Measurements from ENCODE around the gene FNBP1. TPM values are rescaled to one million over a fixed set of nuclear protein-coding genes. Genes with fewer than 3 reads are reported as not detected.

FNBP1 gene
- total and polyA plus RNA-seq, 2 of the 13 experiments (the other 11 are each of a cell fraction or from before 2014, with no cell fraction given) = 5.4 to 19.5 TPM

DNA sequence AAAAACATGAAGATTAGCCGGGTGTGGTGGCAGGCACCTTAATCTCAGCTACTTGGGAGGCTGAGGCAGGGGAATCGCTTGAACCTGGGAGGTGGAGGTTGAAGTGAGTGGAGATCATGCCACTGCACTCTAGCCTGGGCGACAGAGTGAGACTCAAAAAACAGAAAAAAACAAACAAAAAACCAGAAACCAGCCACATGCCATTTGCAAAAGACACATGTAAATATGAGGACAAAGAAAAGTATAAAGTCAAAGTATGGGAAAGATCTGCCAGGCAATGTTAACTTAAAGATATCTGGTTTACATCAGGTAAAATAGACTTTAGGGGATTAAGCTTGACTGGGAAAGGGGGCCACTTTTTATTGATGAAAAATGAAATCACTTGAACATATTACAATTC lies 90.7 kb downstream of the FNBP1 start:
- POLR2A ChIA-PET = no interaction called here
- intact Hi-C loops (cut with micrococcal nuclease; ENCODE audit: unreplicated experiment) = no loop called here

DNA sequence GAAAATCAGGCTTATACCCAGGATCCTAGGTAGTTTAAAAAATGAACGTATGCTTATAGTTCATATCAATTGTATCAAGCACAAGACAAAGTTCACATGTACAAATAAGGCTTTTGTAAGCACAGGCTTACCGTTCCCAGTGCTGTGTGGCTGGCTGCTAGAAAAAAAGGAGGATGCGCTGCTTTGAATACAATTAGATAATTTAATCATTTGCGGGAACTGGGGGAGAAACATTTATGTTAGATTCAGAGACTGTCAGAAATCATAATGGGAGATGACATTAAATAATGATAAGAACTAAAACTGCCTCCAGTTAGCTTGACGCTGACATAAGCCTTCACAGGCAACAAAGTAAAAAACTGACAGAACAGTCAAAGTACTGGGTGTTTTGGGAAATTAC lies 93.2 kb downstream of the FNBP1 start:
- in situ Hi-C loops (cut with HindIII; ENCODE audit: extremely low pct_ligation_motif_present, low pct_unique_long_range_greater_than_20kb) = no loop called here
- FAIRE-seq (no peak), ATAC-seq (no peak), DNase-seq (ENCODE audit: low spot score) (no peak)
- Histone ChIP-seq H3K4me2 (ENCODE audit: low read depth, low read length) (no peak overlapping the region), H3K9ac (ENCODE audit: insufficient read depth, low read depth, low read length) (no peak overlapping the region), H3K36me3 (replicated peaks in 1 of 2; ENCODE audit: control insufficient read depth in 1 of 2, insufficient read depth in 2 of 2, low read length in 2 of 2) (peaks cover 0 to 3% of the 10 kb centered on the region in 2 experiments; a peak in 1 of 5 replicates), H3K9me3 (ENCODE audit: low read length) (no peaks in the 10 kb centered on the region), H4K20me1 (ENCODE audit: insufficient read depth, low read length) (no peaks in the 10 kb centered on the region), H3K4me3 (replicated peaks in 1 of 3; ENCODE audit: insufficient read depth in 1 of 3, low read depth in 2 of 3, low read length in 3 of 3) (no peak overlapping the region), H2AFZ (ENCODE audit: low read length) (no peak overlapping the region), H3K27ac (ENCODE audit: extremely low read length, insufficient read depth, low read length) (no peak overlapping the region), H3K4me1 (ENCODE audit: insufficient read depth, low read length) (peaks cover 2% of the 10 kb centered on the region; the same call in 1 of the 2 replicates), H3K79me2 (ENCODE audit: insufficient read depth, low read length) (no peaks in the 10 kb centered on the region), H3K27me3 (ENCODE audit: control insufficient read depth in 1 of 2, insufficient read depth in 2 of 2, low read length in 2 of 2) (no peaks in the 10 kb centered on the region)
- no TSS peak for BruUV-seq (replicated peaks)
- 90% methylated on average over 5 of the region's 5 CpGs for WGBS (ENCODE audit: low lambda C conversion rate)
- CTCF ChIA-PET (ENCODE audit: low intra/inter-chr PET ratio, low total read pairs) = no interaction called here
- intact Hi-C loops (cut with micrococcal nuclease; ENCODE audit: unreplicated experiment) = no loop called here
- POLR2A ChIA-PET = no interaction called here
- TF ChIP-seq, protein P1, sequence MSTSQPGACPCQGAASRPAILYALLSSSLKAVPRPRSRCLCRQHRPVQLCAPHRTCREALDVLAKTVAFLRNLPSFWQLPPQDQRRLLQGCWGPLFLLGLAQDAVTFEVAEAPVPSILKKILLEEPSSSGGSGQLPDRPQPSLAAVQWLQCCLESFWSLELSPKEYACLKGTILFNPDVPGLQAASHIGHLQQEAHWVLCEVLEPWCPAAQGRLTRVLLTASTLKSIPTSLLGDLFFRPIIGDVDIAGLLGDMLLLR (CRISPR knock-in tag; IDR thresholded peaks at IDR 0.05) = no peak
- TF ChIP-seq ZNF251 (CRISPR knock-in tag; IDR thresholded peaks at IDR 0.05) (no peak), KLF12 (CRISPR knock-in tag; IDR thresholded peaks at IDR 0.05; ENCODE audit: borderline replicate concordance) (no peak), ZSCAN20 (CRISPR knock-in tag; IDR thresholded peaks at IDR 0.05; ENCODE audit: borderline replicate concordance) (no peak), AHR (CRISPR knock-in tag; IDR thresholded peaks at IDR 0.05) (no peak), ZNF350 (CRISPR knock-in tag; IDR thresholded peaks at IDR 0.05; ENCODE audit: borderline replicate concordance, low read depth) (no peak), RFXAP (CRISPR knock-in tag; IDR thresholded peaks at IDR 0.05; ENCODE audit: borderline replicate concordance) (no peak), ARHGAP35 (CRISPR knock-in tag; IDR thresholded peaks at IDR 0.05; ENCODE audit: borderline replicate concordance) (no peak), HDAC1 (CRISPR knock-in tag; IDR thresholded peaks at IDR 0.05) (no peak)
- TF ChIP-seq, protein P2, sequence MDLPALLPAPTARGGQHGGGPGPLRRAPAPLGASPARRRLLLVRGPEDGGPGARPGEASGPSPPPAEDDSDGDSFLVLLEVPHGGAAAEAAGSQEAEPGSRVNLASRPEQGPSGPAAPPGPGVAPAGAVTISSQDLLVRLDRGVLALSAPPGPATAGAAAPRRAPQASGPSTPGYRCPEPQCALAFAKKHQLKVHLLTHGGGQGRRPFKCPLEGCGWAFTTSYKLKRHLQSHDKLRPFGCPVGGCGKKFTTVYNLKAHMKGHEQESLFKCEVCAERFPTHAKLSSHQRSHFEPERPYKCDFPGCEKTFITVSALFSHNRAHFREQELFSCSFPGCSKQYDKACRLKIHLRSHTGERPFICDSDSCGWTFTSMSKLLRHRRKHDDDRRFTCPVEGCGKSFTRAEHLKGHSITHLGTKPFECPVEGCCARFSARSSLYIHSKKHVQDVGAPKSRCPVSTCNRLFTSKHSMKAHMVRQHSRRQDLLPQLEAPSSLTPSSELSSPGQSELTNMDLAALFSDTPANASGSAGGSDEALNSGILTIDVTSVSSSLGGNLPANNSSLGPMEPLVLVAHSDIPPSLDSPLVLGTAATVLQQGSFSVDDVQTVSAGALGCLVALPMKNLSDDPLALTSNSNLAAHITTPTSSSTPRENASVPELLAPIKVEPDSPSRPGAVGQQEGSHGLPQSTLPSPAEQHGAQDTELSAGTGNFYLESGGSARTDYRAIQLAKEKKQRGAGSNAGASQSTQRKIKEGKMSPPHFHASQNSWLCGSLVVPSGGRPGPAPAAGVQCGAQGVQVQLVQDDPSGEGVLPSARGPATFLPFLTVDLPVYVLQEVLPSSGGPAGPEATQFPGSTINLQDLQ (CRISPR knock-in tag; IDR thresholded peaks at IDR 0.05) = no peak

More for the DNA sequence above, 90.7 kb downstream of the FNBP1 start:
- no peaks in the 10 kb centered on the region for H3K9me3 ChIP-seq (ENCODE audit: low read length)
- no peaks in the 10 kb centered on the region for H3K79me2 ChIP-seq (ENCODE audit: insufficient read depth, low read length)
- BruUV-seq (replicated peaks) = no TSS peak
- no peaks in the 10 kb centered on the region for H4K20me1 ChIP-seq (ENCODE audit: insufficient read depth, low read length)
- no peak overlapping the region for H3K27ac ChIP-seq (ENCODE audit: extremely low read length, insufficient read depth, low read length)
- peaks cover 7% of the 10 kb centered on the region for H3K4me1 ChIP-seq (ENCODE audit: insufficient read depth, low read length)
- no peaks in the 10 kb centered on the region for H3K27me3 ChIP-seq (ENCODE audit: control insufficient read depth in 1 of 2, insufficient read depth in 2 of 2, low read length in 2 of 2)
- ATAC-seq (no peak), DNase-seq (ENCODE audit: low spot score) (no peak), FAIRE-seq (no peak)
- H3K9ac ChIP-seq (ENCODE audit: insufficient read depth, low read depth, low read length) = no peak overlapping the region
- H3K4me3 ChIP-seq (replicated peaks in 1 of 3; ENCODE audit: insufficient read depth in 1 of 3, low read depth in 2 of 3, low read length in 3 of 3) = no peak overlapping the region
- H2AFZ ChIP-seq (ENCODE audit: low read length) = no peak overlapping the region
- no peak overlapping the region for H3K4me2 ChIP-seq (ENCODE audit: low read depth, low read length)
- in situ Hi-C loops (cut with HindIII; ENCODE audit: extremely low pct_ligation_motif_present, low pct_unique_long_range_greater_than_20kb) = no loop called here
- peaks cover 0 to 13% of the 10 kb centered on the region in 2 experiments; a peak in 1 of 5 replicates for H3K36me3 ChIP-seq (replicated peaks in 1 of 2; ENCODE audit: control insufficient read depth in 1 of 2, insufficient read depth in 2 of 2, low read length in 2 of 2)
- TF ChIP-seq, protein P3, sequence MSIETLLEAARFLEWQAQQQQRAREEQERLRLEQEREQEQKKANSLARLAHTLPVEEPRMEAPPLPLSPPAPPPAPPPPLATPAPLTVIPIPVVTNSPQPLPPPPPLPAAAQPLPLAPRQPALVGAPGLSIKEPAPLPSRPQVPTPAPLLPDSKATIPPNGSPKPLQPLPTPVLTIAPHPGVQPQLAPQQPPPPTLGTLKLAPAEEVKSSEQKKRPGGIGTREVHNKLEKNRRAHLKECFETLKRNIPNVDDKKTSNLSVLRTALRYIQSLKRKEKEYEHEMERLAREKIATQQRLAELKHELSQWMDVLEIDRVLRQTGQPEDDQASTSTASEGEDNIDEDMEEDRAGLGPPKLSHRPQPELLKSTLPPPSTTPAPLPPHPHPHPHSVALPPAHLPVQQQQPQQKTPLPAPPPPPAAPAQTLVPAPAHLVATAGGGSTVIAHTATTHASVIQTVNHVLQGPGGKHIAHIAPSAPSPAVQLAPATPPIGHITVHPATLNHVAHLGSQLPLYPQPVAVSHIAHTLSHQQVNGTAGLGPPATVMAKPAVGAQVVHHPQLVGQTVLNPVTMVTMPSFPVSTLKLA (IDR thresholded peaks at IDR 0.05) = peak; percentile 92
- TF ChIP-seq NPAS2 (CRISPR knock-in tag; IDR thresholded peaks at IDR 0.05; ENCODE audit: borderline replicate concordance) = no peak
- CTCF ChIA-PET (ENCODE audit: low intra/inter-chr PET ratio, low total read pairs) = no interaction called here
- 97% methylated on average over 3 of the region's 3 CpGs for WGBS (ENCODE audit: low lambda C conversion rate)
